HUDEP-2 (cell line): Measurements from ENCODE around the gene SPACA1.
"Not testable (repeated sequence)": the region's sequence is repeated elsewhere in the genome, so short reads cannot be mapped to it uniquely, and the experiment has no call there.

Experiments
- DNase-seq, 76 experiments: peaks; one replicate each; lab custom pipeline; 2025; ENCODE audit not compliant: unreplicated experiment in 76 of 76; lab: John Stamatoyannopoulos, UW

SPACA1 gene, protein sequence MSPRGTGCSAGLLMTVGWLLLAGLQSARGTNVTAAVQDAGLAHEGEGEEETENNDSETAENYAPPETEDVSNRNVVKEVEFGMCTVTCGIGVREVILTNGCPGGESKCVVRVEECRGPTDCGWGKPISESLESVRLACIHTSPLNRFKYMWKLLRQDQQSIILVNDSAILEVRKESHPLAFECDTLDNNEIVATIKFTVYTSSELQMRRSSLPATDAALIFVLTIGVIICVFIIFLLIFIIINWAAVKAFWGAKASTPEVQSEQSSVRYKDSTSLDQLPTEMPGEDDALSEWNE

GRCh38 chr6:88047510-88048150 lies at the start of gene SPACA1:
Gene SPACA1 (plus strand): TSS chr6:88047841. CDS start chr6:88047906, 65 bp downstream.
- DNase-seq = no peak

GRCh38 chr6:88000713-88001112 lies 46.9 kb upstream of the SPACA1 start:
- no peak for DNase-seq

DNA sequence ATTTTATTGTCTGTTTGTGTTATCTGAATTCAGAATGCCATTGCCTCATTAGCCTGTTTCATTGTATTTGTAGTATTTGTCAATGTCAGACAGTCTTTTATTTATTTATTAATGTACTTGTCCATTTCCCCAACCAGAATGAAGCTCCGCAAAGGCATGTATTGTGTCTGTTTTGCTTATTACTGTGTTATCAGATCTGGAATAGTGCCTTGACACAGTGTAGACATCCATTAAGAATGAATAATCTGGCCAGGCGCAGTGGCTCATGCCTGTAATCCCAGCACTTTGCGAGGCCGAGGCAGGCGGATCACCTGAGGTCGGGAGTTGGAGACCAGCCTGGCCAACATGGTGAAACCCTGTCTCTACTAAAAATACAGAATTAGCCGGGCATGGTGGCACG lies 46.4 kb upstream of the SPACA1 start:
- not testable (repeated sequence) for DNase-seq

- no peak for DNase-seq
These were observed 42.9 kb upstream of the SPACA1 start for GRCh38 chr6:88004707-88005106.

DNA sequence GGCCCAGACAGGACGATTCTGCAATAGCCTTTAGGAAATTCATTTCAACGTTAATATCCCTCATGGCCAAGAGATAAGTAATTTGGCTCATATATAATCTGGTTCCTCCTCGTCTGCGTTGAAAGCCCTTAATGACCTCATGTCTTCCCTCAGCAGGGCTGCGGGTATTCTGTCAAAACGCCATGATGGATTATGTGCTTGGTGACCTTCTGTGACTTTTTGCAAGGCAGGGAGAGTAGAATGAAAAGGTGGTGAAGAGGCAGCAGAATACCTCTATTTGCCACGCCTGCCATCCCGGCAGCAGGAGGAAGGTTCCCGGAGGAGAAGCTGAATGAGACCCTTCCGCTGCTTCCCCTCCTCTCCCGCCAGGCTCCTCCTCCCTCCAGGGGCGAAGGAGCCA lies 41.1 kb upstream of the SPACA1 start:
- DNase-seq = no peak

DNA sequence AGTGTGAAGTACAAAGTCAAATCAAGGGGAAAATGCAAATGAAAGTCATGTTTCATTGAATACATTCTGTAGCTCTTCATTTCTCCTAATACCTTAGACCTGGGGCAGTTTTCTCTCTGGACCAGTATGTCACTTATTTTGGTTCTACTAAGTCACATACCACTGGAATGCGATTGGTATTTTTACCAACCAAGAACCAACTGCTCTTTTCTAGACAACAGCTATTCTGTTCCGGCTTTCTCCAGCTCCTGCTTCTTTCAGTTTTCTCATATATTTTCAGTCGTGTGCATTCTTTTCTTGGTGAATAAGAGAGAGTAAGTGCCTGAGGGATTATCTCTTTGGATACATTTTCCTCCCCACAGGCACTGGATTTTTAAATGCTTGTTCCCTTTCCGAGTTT lies 39.2 kb upstream of the SPACA1 start:
- DNase-seq = no peak

- DNase-seq = no peak
These were observed 38.8 kb upstream of the SPACA1 start for GRCh38 chr6:88008831-88009231.

DNA sequence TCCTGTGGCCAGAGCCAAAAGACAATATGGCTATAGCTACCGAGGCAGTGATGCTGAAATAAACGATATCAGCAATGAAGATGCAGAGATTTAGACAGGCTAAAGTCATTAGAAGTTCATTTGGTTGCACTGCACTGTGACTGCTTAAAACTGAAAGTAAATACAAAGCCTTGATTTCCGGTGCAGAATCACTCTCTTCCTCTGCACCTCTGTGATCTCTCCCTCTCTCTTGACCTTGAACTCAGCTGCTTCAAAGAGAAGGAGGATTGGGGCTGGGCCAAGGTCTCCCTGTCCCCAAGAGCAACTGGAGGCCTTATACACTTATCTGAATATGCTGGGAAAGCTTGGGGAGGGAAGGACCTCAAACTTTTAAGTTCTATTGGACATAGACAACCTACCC lies 34.6 kb upstream of the SPACA1 start:
- no peak for DNase-seq

GRCh38 chr6:88013554-88013953 lies 34.1 kb upstream of the SPACA1 start:
- DNase-seq = no peak

DNA sequence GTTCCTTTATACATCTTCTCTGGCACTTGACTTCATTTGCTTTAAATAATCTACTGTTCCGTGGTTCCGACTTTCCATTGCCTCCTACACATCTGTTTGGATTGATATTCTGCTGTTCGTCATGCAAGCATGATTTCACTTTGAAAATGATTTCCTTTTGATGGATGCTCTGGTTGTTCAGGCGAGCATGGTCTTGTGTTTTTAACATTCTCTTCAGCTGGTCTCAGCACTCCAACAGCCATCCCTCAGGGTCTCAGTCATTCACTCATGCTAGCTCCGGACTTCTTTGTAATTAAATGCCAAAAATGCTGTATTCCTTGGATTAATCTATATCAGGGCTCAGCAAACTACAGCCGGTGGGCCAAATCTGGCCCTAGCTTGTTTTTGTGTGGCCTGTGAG lies 27.2 kb upstream of the SPACA1 start:
- no peak for DNase-seq

- no peak for DNase-seq
These were observed 22.9 kb upstream of the SPACA1 start for GRCh38 chr6:88024696-88025095.

DNA sequence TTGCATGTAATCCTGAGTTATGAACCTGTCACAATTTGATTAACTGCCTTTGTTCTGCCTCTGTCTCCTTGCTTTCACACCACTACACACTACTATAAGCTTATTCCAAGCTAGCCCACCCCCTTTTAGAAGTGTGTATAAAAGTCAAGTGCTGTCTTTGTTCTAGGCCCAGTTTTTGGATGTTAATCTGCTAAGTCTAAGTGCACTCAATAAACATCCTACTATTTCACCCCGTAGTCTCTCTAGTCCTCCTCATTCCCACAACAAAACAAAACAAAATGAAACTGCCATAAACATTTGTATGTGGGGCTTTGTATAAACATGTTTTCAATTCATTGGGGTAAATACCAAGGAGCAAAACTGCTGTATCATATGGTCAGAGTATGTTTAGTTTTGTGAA lies 16.1 kb upstream of the SPACA1 start:
- no peak for DNase-seq

- no peak for DNase-seq
These were observed 3.1 kb upstream of the SPACA1 start for GRCh38 chr6:88044530-88044929.

DNA sequence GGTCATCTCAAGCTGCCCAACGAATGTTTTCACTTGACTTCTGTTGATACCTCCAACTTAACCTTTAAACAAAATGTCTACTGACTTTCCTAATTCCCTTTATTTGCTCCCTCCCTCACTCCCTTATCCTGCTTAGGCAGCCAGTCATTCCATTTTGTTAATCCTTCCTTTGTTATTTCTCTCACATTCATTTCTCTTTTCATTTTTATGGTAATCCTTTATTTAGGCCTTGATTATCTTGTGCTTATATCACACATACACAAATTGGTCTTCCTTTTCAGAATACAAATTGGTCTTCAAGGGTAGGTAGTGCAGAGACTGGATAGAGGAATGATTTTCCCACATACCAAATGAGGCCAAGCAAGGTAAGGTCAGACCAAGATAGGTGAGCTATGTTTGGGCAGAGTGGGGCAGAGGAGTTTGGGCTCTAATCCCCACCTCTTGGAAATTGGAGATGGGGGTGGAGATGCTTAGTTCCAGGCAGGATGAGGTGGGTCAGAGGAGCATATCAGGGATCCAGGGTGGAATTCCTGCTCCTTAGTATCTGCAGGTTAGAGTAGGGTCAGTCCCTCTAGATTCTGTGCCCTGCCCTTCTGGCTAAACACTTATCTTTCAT lies 2.0 kb upstream of the SPACA1 start:
- no peak for DNase-seq

- DNase-seq = no peak
These were observed 937 bp downstream of the SPACA1 start for GRCh38 chr6:88048578-88048977.

DNA sequence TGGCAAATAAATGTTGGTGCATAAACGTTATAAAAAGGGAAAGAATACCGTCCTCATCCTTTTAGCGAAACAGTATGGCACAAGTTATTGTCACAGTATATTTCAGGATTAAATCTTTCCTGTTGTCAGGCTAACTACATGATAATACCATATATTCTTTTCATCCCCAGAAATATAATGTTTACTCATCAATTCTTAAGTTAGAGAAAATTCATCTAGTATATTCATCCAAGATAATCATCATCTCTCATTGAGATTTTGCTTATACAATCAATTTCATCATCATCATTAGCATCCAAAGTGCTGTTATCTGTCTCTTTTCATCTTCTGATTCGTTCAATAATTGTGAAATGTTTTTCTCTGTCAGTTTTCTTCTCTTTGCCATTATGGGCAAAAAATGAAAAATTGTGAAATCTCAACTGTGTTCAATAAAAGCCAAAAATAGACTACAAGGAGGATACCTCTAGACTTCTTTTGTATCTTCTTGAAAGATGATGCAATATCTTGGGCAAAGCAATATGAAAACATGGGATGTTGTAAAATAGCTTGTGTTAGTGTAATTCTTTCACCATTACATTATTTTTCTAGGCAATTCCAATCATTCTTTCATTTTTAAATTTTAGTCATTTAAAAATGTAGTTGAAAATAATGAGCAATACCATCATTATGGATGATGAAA lies 2.6 kb downstream of the SPACA1 start:
- DNase-seq = no peak

- DNase-seq = no peak
These were observed 11.6 kb downstream of the SPACA1 start for GRCh38 chr6:88059191-88059590.

DNA sequence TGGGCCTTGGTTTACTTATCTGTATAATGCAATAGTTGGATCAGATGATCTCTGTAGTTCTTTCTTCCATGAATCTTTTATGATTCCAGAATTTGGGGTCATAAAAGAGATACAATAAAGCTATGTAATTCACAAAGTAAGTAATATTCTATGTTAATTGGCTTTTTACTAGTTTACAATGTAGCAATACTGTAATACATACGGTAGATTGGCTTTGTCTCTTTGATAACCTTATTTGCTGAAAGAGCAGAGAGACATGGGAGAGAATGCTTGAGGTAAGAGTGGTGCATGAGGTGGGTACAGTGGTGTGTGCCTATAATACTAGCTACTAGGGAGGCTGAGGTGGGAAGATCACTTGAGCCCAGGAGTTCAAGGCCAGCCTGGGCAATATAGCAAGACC lies 14.7 kb downstream of the SPACA1 start:
- DNase-seq = no peak

DNA sequence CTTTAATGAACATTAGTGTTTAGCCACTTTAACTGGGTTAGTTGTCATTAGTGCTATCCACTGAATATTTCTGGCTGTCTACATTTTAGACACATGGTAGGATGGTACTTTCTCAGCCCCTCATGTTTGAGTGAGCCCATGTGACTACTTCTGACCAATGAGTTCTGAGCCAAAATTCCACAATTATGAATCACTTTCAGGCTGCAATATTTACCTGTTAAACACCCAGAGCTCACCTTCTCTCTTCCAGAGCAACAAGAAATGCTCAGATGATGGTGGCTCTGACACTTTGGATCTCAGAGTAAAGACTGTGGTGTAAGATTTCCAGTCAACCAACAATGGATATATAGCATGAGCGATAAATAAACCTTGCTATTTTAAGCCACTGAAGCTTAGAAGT lies 24.8 kb downstream of the SPACA1 start:
- no peak for DNase-seq

DNA sequence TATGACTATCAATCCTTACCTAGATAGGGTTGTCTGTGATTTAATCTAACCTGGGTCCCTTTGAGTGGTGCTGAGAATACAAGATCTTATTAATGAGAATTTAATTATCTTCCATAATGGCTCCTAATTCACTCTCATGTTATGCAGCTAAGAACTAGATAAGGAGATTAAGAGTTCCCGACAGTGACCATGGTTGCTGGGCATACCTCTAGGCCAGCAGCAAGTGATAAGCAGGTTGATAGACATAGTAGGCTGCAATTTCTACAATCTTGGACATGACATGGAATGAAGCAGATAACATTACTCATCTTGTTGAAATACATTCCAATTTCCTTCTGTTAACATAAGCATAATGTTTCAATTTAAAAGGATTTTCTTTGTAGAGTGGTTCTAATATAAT lies 27.1 kb downstream of the SPACA1 start:
- DNase-seq = no peak

GRCh38 chr6:88077305-88077704 lies 29.7 kb downstream of the SPACA1 start:
- no peak for DNase-seq

GRCh38 chr6:88086792-88087191 lies 39.2 kb downstream of the SPACA1 start:
- DNase-seq = no peak
